GM18907 (cell line): ENCODE results near the gene STX18.
A peak's percentile ranks its signal among the peaks of the same experiment; 100 is the strongest.
"Not testable (repeated sequence)": the region's sequence is repeated elsewhere in the genome, so short reads cannot be mapped to it uniquely, and the experiment has no call there.

ENCODE experiments used
- ATAC-seq: cut with Tn5 transposase; IDR thresholded peaks from one replicate; pipeline ENCODE4 v1.9.1; 2021; ENCODE audit warnings: mild to moderate bottlenecking, moderate library complexity; ENCODE audit not compliant: unreplicated experiment

Gene STX18

GRCh38 chr4:4541661-4542570, at the start of gene STX18:
STX18 (minus strand) TSS chr4:4542048; CDS start chr4:4541964, 84 bp downstream.
- peak; percentile 91 for ATAC-seq

- no peak for ATAC-seq
Observed at GRCh38 chr4:4591071-4591470, 49.2 kb upstream of the STX18 start.

- ATAC-seq, result no peak
Observed at GRCh38 chr4:4590546-4590945, 48.7 kb upstream of the STX18 start.

- ATAC-seq, result no peak
Observed at GRCh38 chr4:4585012-4585670, 43.3 kb upstream of the STX18 start.

GRCh38 chr4:4583606-4584005, 41.8 kb upstream of the STX18 start:
- ATAC-seq, result no peak

- no peak for ATAC-seq
Observed at GRCh38 chr4:4582653-4583052, 40.8 kb upstream of the STX18 start.

GRCh38 chr4:4580494-4580893, 38.6 kb upstream of the STX18 start:
- ATAC-seq, result no peak

GRCh38 chr4:4578981-4579380, 37.1 kb upstream of the STX18 start:
- ATAC-seq, result no peak

- ATAC-seq, result no peak
Observed at GRCh38 chr4:4577359-4577875, 35.6 kb upstream of the STX18 start.

- peak; percentile 78 for ATAC-seq
Observed at GRCh38 chr4:4575284-4576211, 33.7 kb upstream of the STX18 start.

GRCh38 chr4:4574792-4575191, 32.9 kb upstream of the STX18 start:
- no peak for ATAC-seq

- ATAC-seq, result no peak
Observed at GRCh38 chr4:4574052-4574451, 32.2 kb upstream of the STX18 start.

- no peak for ATAC-seq
Observed at GRCh38 chr4:4572821-4573220, 31.0 kb upstream of the STX18 start.

GRCh38 chr4:4569861-4570260, 28.0 kb upstream of the STX18 start:
- not testable (repeated sequence) for ATAC-seq

- ATAC-seq, result no peak
Observed at GRCh38 chr4:4568806-4569427, 27.1 kb upstream of the STX18 start.

- ATAC-seq, result not testable (repeated sequence)
Observed at GRCh38 chr4:4566359-4566758, 24.5 kb upstream of the STX18 start.

GRCh38 chr4:4564522-4564921, 22.7 kb upstream of the STX18 start:
- ATAC-seq, result no peak

- no peak for ATAC-seq
Observed at GRCh38 chr4:4560642-4561041, 18.8 kb upstream of the STX18 start.

GRCh38 chr4:4560136-4560535, 18.3 kb upstream of the STX18 start:
- ATAC-seq, result no peak

- ATAC-seq, result no peak
Observed at GRCh38 chr4:4559596-4559995, 17.7 kb upstream of the STX18 start.
